22Rv1 (cell line): Measurements from ENCODE around the gene TMEM269.

Experiments used
- CTCF ChIP-seq: fragments of 450-650 bp; IDR thresholded peaks from 2 replicates; pipeline ENCODE4 v1.5.1; 2017; ENCODE audit warnings: mild to moderate bottlenecking
- ZFX ChIP-seq: fragments of 450-650 bp; IDR thresholded peaks from 2 replicates; pipeline ENCODE4 v1.6.1; 2017; ENCODE audit warnings: antibody characterized with exemption, borderline replicate concordance

DNA sequence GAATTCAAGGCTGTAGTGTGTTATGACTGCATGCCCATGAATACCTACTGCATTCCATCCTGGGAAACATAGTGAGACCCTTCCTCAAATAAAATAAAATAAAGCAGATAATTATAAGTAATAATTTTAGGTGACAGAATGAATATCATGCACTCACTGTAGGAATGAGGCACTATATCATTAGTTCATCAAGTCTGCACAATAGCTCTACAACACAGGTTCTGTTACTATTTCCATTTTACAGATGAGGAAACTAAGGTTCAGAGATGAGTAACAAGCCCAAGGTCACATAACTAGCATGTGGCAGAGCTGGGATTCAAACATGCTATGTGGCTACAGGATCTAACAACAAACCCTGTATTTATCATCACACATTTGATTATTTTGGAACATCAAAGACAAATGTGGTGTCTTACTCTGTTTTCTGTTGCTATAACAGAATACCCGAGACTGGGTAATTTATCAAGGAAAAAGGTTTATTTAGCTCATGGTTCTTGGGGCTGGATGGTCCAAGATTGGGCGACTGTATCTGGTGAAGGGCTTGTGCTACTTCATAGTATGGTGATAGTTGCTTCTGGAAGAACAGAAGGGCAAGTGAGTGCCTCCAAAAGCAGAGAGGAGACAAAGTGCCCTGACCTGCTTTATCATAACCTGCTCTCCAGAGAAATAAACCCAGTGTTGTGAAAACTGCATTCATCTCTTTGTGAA, 56.8 kb downstream of the TMEM269 start:
- TF ChIP-seq CTCF (no peak), ZFX (no peak)
